Nephron (organoid): Measurements from ENCODE around the gene KRT82.

Source experiments
- H3K27ac Mint-ChIP-seq, 3 experiments: 2 replicates each; pipeline ENCODE4 v1.8.0; 2020; ENCODE audit warnings: mixed read lengths in 3 of 3, mild to moderate bottlenecking in 2 of 3, moderate library complexity in 1 of 3
- H3K27me3 Mint-ChIP-seq: 2 replicates; pipeline ENCODE4 v1.8.0; 2021; ENCODE audit warnings: low read depth, mild to moderate bottlenecking, moderate library complexity, mixed read lengths
- H3K36me3 Mint-ChIP-seq: 2 replicates; pipeline ENCODE4 v1.8.0; 2020; ENCODE audit warnings: low read depth, mixed read lengths
- H3K4me1 Mint-ChIP-seq: 2 replicates; pipeline ENCODE4 v1.8.0; 2020; ENCODE audit warnings: mixed read lengths
- H3K4me3 Mint-ChIP-seq, 3 experiments: 2 replicates each; pipeline ENCODE4 v1.8.0; 2020; ENCODE audit warnings: mild to moderate bottlenecking in 3 of 3, mixed read lengths in 3 of 3, moderate library complexity in 2 of 3
- H3K9me3 Mint-ChIP-seq: 2 replicates; pipeline ENCODE4 v1.8.0; 2020; ENCODE audit warnings: mixed read lengths
- CTCF ChIP-seq, 3 experiments: fragments of 200-600 bp; sonication (generic); IDR thresholded peaks; one replicate each; pipeline ENCODE4 v1.5.0; 2021; ENCODE audit warnings: antibody characterized with exemption in 3 of 3; ENCODE audit not compliant: unreplicated experiment in 3 of 3

Gene KRT82

GRCh38 chr12:52399756-52400155 is 6.4 kb downstream of the KRT82 start:
- Mint-ChIP-seq H3K36me3 (no peaks in the 10 kb centered on the region), H3K4me3 (no peak overlapping the region)

GRCh38 chr12:52398176-52398575 is 8.0 kb downstream of the KRT82 start:
- TF ChIP-seq CTCF (IDR thresholded peaks at IDR 0.05; ENCODE audit: unreplicated experiment in 3 of 3), result no peak
- Mint-ChIP-seq H3K36me3 (no peaks in the 10 kb centered on the region), H3K27me3 (peaks cover 25% of the 10 kb centered on the region), H3K4me3 (no peak overlapping the region), H3K4me1 (peaks cover 5% of the 10 kb centered on the region), H3K9me3 (no peaks in the 10 kb centered on the region), H3K27ac (no peak overlapping the region)

More at GRCh38 chr12:52399756-52400155, 6.4 kb downstream of the KRT82 start:
- no peaks in the 10 kb centered on the region for H3K9me3 Mint-ChIP-seq
- H3K4me1 Mint-ChIP-seq, result no peaks in the 10 kb centered on the region
- H3K27ac Mint-ChIP-seq, result no peak overlapping the region
- TF ChIP-seq CTCF (IDR thresholded peaks at IDR 0.05; ENCODE audit: unreplicated experiment in 3 of 3), result no peak
- peaks cover 25% of the 10 kb centered on the region for H3K27me3 Mint-ChIP-seq

- no peak for TF ChIP-seq CTCF (IDR thresholded peaks at IDR 0.05; ENCODE audit: unreplicated experiment in 3 of 3)
- Mint-ChIP-seq H3K27me3 (peaks cover 20% of the 10 kb centered on the region), H3K27ac (no peak overlapping the region), H3K4me1 (peaks cover 9% of the 10 kb centered on the region), H3K9me3 (no peaks in the 10 kb centered on the region), H3K4me3 (no peak overlapping the region), H3K36me3 (no peaks in the 10 kb centered on the region)
Observed at GRCh38 chr12:52396656-52397055, 9.5 kb downstream of the KRT82 start.

GRCh38 chr12:52395761-52396434 is 10.2 kb downstream of the KRT82 start:
- Mint-ChIP-seq H3K9me3 (no peaks in the 10 kb centered on the region), H3K36me3 (no peaks in the 10 kb centered on the region), H3K4me1 (peaks cover 9% of the 10 kb centered on the region), H3K27ac (no peak overlapping the region), H3K4me3 (no peak overlapping the region), H3K27me3 (peaks cover 23% of the 10 kb centered on the region)
- peak in 1 of 3 experiments; percentile 15 for TF ChIP-seq CTCF (IDR thresholded peaks at IDR 0.05; ENCODE audit: unreplicated experiment in 3 of 3)

DNA sequence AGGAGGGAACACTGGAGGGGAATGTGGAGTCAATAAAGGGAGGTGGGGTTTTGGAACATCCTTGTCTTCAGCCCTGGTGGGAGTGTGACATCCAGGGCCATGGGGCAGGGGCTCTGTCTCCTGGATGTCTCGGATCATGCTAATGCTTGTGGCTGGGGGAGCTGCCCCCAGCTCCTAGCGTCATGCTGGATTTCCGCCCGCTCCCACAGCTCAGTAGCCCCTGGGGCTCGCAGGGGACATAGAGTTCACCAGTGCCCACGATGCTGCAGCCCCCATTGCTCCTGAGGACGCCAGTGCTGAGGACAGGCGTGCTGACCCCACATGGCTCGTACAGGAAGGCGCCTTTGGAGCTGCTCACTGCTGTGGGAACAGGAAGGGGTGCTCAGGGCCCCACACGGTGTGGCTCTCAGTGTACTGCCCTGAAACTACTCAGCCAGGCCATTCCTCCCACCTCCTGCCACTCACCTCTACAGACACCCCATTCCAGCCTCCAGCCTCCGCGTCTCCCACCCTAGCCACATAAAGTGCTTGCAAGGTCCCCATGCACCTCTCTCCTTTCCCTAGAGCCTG is 11.2 kb downstream of the KRT82 start:
- peaks cover 23% of the 10 kb centered on the region for H3K27me3 Mint-ChIP-seq
- peak overlapping the region in 1 of 3 experiments; percentile 39 for H3K27ac Mint-ChIP-seq
- TF ChIP-seq CTCF (IDR thresholded peaks at IDR 0.05; ENCODE audit: unreplicated experiment in 3 of 3), result no peak
- no peak overlapping the region for H3K4me3 Mint-ChIP-seq
- no peaks in the 10 kb centered on the region for H3K9me3 Mint-ChIP-seq
- H3K36me3 Mint-ChIP-seq, result no peaks in the 10 kb centered on the region
- H3K4me1 Mint-ChIP-seq, result peaks cover 9% of the 10 kb centered on the region
